ENCODE data around the gene SCO2.
"Not testable (repeated sequence)": the region's sequence is repeated elsewhere in the genome, so short reads cannot be mapped to it uniquely, and the experiment has no call there.

SCO2 gene

DNA sequence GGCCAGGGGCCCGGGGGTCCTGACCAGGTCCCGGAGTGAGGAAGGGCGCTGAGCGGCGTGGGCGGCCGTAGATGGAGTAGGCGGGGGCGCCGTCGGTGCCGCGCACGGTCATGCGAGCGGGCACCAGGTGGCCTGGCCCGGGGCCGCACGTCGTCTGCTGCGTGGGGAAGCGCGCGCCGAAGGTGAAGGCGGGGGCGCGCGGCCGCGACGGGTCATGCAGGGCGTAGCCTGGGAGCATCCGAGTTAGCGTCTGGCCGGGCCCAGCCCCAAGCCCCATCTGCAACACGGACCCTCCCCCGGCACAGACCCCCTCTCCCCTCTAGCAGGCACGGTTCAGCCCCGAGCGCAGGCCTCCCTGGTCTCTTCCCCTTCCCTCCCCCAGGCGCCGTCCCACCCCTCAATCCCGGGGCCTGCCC is 6.2 kb upstream of the SCO2 start:
- peak; percentile 66 to 72 for DNase-seq

DNA sequence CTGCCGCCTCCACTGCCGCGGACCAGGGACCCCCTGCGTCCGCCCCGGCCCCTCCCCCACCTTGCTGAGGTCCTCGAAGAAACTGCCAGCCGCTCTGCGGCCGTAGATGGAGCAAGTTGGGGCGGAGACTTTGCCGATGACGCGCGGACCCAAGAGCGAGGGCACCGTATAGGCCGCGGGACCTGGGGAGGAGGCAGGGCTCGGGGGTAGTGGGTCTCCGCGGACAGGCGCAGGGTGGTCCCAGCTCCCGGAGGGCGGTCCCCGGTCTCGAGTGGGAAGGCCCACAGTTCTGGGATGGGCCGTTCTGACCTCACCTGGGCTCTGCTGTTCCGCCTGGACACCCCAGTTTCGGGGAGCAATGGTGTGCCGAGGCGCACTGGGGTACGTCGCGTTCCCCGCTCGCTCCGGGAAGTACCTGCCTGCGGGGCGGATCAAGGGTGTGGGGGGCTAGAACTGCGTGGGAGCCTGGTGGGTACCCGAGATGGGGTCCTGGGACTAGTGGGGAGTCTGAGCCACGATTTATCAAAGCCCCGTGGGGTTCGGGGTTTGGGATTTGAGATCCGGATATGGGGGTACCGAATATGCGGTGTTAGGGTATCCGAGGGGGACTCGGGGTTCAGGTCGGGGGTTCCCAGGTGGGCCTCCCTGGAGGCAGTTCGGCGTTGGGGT is 5.6 kb upstream of the SCO2 start:
- DNase-seq, result peak; percentile 77 to 78

DNA sequence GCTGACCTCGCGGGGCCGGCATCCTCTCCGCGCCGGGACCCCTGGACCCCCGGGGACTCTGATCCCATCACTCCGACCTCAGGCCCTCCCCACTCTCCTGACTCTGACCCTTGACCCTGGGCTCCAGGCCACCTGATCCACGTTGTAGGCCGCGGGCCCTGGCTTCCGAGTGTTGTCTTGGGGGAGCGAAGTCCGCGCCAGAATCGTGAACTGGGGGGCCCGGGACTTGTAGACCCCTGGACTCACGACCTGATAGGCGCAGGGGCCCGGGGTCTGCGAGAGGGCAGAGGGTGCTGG is 5.1 kb upstream of the SCO2 start:
- DNase-seq, result peak in 1 of 2 experiments; percentile 33

DNA sequence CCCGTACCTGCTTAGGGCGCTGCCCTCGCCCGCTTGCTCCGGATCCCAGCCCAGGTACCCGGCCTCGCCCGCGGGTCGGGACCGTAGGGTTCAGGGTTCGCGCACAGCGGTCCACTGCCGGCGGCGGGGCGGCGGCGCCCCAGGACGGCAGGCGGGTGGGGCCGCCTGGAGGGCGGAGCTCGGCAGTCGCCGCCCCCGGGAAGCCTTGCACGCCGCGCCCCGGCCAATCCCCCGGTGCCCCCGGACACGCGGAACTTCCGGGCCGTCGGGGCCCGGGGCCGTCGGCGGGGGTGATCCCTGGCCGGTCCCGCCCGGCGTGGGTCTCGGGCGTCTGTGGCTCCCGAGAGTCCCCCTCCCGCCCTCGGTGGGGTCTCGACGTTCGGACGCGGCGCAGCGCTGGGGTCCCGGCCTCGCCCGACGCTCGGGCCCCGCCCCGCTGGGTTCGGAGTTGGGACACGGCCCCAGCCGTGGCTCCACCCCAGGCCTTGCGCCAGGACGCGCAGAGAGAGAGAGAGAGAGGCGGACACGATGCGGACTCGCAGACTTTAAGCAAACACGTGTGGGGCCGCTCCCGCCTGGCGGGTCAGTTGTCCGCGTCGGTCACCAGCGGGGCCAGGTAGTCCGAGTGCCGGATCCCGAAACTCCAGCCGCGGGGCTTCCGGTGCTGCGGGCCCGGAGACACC is 4.6 kb upstream of the SCO2 start, which contains the start of gene TYMP:
TYMP (minus strand) TSS at position 116 of the 683 bp plus-strand sequence. CDS start 303 bp downstream, outside the sequence.
- peak; percentile 54 to 61 for DNase-seq

DNA sequence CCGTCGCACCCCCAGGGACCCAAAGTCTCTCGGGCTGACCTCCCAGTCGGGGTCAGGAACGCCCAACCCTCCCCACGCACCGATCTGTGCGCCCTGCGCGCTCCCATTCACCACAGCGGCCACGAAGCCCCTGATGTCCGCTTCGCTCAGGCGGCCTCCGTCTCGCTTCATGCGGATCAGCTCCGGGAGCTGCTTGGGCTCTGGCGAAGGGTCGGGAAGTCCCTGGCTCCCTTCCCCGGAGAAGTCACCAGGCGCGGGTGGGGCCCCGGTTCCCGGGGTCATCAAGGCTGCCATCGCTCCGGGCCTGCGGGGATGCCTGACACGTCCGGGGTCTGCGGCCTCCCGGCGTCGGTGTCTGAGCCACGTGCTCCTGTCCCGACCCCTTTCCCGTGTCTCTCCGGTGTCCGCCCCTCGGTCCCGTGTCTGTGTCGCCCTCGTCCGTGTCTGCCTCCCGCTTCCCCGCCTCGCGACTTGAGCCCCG is 4.1 kb upstream of the SCO2 start:
- DNase-seq, result no peak

DNA sequence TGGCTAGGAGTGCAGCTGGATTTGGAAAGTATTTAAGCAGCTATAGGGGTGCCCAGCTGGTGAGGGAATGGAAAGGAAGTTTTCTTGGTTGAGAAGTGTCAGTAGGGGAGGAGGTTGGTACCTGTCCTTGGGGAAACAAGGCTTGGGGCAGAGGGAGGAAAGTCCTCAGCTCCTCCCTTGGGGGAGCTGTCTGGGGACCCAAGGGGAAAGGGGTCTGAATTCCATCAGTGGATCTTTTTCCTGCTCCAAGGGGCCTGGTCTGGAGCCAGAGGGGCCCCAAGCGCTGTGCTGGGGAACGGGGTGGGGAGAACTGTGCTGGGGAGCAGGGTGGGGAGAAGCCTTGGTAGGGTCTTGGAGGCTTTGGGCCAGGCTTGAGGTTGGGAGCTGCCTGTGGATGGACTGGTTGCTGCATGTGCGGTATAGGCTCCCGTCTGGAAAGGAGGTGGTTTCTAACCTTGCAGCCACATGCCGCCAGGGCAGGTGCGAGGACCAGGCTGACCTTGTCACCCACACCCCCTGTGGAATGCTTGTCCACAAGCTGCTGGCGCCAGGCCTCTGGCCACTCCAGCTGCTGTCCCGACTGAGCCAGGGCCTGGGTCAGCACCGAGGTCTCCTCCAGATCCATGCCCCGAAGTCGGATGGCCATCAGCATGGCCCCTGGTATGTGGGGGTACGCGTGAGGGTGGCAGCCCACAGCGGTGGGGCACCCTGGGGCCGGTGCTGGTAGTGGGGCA is 3.5 kb upstream of the SCO2 start:
- no peak for DNase-seq

DNA sequence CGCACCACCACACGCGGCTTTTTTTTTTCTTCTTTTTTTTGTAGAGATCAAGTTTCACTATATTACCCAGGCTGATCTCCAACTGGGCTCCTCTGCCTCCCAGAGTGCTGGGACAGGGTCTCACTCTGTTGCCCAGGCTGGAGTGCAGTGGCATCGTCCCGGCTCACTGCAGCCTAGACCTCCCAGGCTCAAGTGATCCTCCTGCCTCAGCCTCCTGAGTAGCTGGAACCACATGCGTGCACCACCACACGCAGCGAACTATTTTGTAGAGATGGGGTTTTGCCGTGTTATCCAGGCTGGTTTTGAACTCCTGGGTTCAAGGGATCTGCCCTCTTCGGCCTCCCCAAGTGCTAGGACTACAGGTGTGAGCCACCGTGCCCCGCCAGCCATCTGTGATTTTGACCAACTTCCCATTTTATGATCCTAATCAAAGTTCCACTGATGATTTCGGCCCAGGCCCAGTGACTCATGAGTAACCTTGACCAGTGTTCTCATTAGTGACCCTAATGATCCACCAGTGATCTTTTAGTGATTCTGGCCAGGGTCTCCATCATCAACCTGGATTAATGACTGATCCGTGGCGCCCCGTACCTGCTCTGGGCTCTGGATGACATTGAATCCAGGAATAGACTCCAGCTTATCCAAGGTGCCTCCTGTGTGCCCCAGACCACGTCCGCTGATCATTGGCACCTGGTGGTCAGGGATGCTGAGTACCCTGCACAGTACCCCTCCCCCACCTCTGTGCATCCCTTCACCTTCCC is 2.7 kb upstream of the SCO2 start:
- no peak for DNase-seq

DNA sequence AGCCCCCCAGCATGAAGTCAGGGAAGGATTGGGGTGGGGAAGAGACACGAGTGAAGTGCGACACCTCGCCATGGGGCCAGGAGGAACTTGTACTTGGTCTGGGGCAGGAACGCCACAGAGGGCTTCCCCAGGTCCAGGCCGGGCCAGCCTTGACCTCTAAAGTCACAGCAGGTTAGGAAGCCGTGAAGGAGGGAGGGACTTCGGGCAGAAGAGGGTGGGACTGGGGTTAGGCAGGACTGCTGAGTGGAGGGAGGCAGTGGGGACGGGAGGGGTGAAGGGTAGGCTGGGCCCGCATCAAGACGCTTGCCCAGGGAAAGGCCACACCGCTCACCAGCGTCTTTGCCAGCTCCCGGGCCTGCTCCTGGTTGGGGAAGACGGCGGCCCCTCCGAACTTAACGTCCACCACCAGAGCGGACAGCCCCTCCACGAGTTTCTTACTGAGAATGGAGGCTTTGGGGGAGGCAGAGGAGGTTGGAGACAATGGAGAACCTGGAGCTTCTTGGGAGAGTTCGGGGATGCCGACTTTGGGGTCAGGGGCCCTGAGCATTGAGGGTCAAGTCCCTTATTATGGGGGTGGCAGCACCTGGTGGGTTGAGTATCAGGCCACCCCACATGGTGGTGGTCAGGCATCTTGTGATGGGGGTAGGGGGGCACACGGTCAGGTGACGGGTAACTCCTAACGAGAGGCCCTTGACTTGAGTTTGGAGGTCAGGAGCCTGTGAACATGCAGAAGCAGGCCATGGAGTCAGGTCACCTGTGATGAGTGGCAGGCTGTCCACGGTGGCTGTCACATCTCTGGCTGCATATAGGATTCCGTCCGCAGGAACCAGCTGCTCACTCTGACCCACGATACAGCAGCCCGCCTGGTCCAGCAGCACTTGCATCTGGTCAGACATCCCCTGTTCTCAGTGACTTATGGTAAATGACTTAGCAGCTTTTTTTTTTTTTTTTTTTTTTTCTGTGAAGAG is 1.7 kb upstream of the SCO2 start:
- DNase-seq, result no peak

DNA sequence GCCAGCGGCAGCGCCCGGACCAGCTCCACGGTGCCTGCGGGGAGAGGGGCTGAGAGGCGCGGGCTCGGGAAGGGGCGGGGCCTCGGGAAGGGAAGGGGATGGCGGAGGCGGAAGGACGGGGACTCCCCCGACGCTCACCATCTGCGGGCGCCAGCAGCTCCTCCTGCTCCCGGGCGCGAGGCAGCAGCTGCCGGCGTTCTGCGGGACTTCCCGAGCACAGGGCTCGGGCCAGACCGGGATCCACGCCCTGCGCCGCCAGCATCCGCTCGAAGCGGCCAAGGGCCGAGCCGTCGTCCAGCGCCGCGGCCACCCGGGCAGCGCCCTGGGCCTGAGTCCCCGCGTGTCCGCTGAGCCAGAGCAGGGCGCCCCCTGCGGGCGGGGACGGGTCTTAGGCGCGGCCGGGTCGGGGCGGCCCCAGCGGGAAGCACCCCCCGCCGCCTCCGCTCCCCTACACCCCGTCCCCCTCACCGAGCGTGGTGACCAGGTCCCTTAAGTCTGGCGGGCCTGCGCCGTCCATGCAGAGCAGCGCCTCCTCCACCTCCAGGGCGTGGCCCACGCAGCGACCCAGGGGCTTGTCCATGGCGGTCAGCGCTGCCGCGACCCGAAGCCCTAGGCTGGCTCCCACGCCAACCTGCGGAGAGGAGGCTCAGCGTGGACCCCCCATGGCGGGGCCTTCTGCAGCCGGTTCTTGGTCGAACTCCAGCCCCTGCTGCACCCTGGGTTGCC is 873 bp upstream of the SCO2 start:
- peak; percentile 80 to 81 for DNase-seq

DNA sequence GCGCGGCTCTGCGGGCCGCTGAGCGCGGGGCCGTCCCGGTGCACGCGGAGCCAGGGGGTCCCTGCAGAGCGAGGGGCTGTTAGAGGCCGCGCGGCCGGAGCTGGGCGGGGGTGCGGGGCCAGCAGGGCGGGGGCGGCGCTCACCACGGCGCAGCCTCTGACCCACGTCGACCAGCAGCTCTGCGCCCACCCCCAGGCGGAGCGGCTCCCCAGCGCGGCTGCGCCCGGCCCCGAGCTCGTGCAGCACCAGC is 385 bp upstream of the SCO2 start:
- no peak for DNase-seq

DNA sequence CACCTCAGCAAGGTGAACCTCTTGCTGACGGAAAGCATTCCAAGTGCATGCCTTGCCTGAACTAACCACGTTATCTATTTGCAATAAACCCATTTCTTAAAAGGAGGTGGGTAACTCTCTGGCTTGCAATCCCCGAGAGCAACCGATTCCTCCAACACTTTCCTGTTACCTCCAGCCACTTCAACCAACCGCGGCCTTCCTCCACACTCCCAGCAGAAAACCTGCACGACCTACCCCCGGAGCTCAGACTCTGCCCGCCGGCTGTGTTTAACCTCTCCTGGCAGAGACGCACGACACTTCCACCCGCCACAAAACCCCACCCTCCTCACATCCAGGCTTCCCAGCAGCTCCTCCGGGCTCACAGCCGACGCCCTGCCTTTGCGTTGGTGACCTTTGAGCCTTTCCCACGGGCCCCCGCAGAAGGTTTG is 708 bp downstream of the SCO2 start:
- no peak for DNase-seq

DNA sequence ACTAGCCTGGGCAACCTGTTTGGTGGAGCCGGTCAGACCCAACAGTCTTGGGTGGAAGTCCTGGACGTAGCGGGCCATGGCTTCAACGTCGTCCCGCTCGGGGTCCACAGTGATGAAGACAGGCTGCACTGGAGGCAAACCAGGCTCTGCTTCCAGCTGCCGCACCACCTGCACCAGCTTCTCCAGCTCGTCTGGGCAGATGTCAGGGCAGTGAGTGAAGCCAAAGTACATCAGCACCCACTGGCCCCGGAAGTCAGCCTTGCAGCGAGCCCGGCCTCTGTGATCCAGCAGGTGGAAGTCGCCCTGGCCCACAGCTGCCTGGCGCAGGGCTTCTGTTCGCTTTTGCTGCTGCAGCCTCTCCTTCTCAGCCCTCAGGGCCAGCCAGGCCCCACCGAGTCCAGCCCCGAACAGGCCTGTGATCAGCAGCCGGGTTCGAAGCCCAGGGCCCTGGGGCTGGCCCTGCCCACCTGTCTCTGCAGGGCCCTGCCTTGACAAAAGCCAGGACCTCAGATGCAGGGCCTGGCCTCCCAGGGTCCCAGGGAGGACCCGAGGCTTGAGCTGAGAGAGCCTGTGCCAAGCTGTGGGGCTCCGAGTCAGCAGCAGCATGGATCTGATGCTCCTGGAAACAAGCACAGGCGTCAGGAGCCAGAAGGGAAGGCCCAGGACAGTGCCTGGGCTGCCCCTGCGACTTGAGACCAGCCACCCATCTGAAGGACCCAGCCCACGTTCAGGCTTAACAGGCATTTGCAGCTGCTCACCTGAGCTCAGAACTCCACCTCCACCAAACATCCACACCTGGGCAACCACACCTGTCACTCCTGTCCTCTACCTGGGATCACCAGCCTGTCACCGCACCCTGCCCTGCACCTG is 1.4 kb downstream of the SCO2 start:
- no peak for DNase-seq

DNA sequence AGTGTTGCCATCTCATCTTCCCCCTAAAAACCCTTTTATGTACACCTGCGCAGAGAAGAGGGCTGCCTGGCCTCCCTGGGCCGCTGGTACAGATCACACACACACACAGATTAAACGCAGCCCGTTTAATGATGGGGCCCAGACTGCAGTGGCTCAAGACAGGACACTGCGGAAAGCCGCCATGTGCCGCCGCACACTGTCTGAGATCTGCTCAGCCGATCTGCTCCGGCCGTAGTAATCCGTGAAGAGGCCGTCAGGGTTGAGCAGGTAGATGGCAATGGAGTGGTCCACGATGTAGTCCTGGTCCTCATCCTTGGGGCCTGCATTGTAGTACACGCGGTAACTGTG is 2.0 kb downstream of the SCO2 start:
- DNase-seq, result no peak

DNA sequence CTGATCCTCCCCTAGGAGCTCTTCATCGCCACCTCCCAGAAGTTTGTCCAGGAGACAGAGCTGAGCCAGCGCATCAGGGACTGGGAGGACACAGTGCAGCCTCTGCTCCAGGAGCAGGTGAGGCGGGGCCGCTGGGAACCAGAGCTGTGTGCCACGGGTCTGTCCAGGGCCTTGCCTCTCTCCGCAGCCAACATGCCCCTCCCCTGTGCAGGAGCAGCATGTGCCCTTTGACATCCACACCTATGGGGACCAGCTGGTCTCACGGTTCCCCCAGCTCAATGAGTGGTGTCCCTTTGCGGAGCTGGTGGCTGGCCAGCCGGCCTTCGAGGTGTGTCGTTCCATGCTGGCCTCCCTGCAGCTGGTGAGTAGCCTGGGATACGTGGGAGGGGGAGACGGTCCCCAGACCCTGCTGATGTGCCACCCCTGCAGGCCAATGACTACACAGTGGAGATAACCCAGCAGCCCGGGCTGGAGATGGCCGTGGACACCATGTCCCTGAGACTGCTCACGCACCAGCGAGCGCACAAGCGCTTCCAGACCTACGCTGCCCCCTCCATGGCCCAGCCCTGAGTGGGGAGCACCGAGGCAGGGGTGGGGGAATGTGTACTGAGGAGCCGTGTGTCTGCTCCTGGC is 2.5 kb downstream of the SCO2 start:
- DNase-seq, result no peak

DNA sequence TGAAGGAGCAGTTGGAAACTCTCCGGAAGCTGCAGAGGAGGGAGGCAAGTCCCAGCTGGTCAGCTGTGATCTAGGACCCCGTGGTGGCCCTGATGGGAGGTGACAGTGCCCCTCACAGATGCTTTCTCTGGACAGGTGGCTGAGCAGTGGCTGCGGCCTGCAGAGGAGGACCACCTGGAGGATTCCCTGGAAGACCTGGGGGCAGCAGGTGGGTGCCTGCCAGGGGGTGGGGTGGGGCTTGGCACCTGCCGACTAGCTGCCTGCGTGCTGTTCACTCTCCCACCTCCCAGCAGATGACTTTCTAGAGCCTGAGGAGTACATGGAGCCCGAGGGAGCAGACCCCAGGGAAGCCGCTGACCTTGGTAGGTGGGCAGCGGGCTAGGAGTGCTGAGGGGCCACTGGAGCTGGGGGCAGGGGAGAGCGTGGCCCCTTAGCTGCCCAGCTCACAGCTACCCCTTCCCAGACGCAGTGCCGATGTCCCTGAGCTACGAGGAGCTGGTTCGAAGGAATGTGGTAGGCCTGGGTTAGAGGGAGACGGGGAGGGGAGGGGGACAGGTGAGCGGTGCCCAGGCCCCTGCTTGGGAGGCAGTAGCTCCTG is 3.1 kb downstream of the SCO2 start:
- no peak for DNase-seq

DNA sequence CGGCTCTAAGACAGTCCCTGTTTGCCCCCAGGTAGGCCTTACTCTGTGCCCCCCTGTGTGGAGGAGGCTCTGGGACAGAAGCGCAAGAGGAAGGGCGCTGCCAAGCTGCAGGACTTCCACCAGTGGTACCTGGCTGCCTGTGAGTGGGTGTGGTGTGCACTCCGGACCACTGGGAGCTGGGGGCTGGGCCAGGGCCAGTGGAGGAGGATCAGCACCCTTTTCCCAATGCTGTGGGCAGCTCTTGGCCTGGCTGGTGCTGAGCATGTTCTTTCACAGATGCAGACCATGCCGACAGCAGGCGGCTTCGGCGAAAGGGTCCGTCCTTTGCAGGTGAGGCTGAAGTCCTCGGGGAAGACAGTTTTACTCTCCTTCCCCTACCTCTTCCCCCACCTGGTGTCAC is 3.7 kb downstream of the SCO2 start:
- no peak for DNase-seq

DNA sequence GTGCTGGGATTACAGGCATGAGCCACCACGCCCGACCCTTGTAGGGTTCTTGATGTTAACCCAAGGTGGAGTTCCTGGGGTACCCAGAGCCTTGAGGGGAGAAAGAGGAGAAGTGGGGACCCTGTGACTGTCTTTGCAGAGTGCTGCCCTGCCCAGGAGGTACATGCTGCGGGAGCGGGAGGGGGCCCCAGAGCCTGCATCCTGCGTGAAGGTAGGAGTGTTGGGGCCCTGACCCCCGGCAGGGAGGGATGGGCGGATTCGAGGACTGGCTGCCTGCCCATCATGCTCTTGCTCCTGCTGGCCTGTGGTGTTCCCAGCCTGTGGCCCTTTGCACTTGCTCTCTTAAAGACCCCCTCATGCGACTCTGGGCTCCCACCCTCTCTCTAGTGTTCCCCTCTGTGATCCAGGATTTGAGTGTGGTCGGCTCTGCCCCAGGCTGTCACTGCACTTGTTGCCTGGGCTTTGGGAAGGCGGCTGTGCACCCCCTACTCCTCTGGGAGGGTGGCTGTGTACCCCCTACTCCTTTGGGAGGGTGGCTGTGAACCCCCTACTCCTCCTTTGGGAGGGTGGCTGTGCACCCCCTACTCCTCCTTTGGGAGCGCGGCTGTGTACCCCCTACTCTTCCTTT is 4.5 kb downstream of the SCO2 start:
- DNase-seq, result no peak

DNA sequence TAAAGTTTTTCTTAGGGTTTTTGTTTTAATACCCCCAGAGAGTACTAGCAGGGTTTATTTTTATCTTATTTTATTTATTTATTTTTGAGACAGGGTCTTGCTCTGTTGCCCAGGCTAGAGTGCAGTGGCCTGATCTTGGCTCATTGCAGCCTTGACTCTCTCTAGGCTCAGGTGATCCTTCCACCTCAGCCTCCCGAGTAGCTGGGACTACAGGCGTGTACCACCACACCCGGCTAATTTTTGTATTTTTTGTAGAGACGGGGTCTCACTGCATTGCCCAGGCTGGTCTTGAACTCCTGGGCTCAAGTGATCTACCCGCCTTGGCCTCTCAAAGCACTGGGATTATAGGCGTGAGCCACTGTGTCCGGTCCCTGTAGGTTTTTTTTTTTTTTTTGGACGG is 5.2 kb downstream of the SCO2 start:
- not testable (repeated sequence) for DNase-seq

DNA sequence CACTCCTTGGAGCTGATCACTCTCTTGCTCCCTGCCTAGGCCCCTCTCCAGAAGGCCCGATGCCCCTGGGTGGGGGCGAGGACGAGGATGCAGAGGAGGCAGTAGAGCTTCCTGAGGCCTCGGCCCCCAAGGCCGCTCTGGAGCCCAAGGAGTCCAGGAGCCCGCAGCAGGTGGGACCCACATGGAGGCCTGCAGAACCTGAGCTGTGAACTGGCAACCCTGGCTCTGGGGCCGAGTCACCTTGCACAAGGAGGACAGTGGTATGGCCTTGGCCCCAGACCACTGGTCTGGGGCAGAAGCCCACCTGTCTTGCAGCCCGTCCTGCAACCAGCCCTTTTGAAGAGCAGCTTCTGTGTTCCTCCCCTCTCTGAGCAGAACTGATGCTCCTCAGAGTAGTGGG is 6.2 kb downstream of the SCO2 start:
- no peak for DNase-seq
